ENCODE data around the gene XXYLT1. TPM values are rescaled to one million over a fixed set of nuclear protein-coding genes. Genes with fewer than 3 reads are reported as not detected.
A peak's percentile ranks its signal among the peaks of the same experiment; 100 is the strongest.

Gene XXYLT1
- total and polyA plus RNA-seq, 9 of the 15 experiments (the other 6 are each of a cell fraction or from before 2014, with no cell fraction given) = 1.9 to 18.9 (median 15.0) TPM

DNA sequence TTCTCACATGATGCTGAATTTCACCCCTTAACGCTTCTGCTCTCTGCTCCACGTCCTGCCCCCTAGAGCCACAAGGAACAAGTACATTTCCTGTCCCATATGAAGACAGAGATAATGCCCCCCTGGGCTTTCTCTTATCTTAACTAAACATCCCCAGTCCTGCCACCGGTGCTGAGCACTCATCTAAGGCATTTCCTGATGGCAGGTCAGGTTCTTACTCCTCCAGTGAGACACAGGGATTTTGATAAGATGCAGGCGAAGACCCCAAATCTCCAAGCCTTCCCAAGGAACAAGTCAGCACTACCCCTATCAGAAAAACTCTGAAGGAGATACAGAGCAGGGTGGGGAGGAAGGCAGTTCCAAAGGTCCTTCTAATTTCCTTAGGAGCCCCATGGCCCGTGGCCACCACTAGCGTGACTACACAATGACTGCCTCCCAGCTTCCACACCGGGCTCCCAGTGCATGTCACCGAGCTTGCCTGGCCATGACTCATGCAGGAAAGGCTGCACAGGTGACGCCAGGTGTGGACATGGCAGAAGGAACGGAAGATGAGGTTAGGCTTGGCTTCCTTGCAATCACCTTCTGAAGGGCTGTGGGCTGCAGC is 152.9 kb downstream of the XXYLT1 start:
- Histone ChIP-seq H3K9me1 (ENCODE audit: control insufficient read depth, insufficient read depth, low read length) (no peaks in the 10 kb centered on the region), H3K36me3 (ENCODE audit: control insufficient read depth, insufficient read depth, low read length) (no peaks in the 10 kb centered on the region), H4K20me1 (replicated peaks; ENCODE audit: control insufficient read depth, insufficient read depth, low read length) (no peaks in the 10 kb centered on the region), H3K9ac (ENCODE audit: insufficient read depth in 1 of 2, low read depth in 2 of 2, low read length in 2 of 2) (peak overlapping the region in 1 of 2 experiments; percentile 60; a peak in 1 of 4 replicates), H3K4me1 (replicated peaks in 1 of 2; ENCODE audit: control insufficient read depth in 2 of 2, insufficient read depth in 2 of 2, low read length in 2 of 2) (peaks cover 42 to 59% of the 10 kb centered on the region in 2 experiments), H3K4me2 (ENCODE audit: insufficient read depth, low read length) (peak overlapping the region; percentile 47), H2AFZ (ENCODE audit: low read depth, low read length) (no peak overlapping the region), H3K4me3 (no peak overlapping the region), H3K9me3 (replicated peaks; ENCODE audit: control insufficient read depth, insufficient read depth, low read depth, low read length) (no peaks in the 10 kb centered on the region), H3K27me3 (ENCODE audit: control insufficient read depth in 2 of 2, insufficient read depth in 2 of 2, low read length in 2 of 2) (no peaks in the 10 kb centered on the region), H3K27ac (ENCODE audit: extremely low read depth, low read depth, low read length) (peak overlapping the region; percentile 70), H3K79me2 (ENCODE audit: control insufficient read depth, insufficient read depth, low read length) (0 out of 3 replicates have a peak, but pooled peaks cover 2% of the 10 kb centered on the region)
- ChIA-PET POLR2A (no interaction called here), CTCF (ENCODE audit: low intra/inter-chr PET ratio) (no interaction called here)
- FAIRE-seq = peak; percentile 95
- BruUV-seq (replicated peaks) = no TSS peak
- in situ Hi-C loops (cut with MboI) = no loop called here
- intact Hi-C loops (cut with micrococcal nuclease) = loop anchor here (5.0 to 10.0 kb wide), 3 partner anchors 34 to 139 kb away; no protein-coding TSS in a partner anchor
- peak; percentile 86 for ATAC-seq
- whole genome bisulfite sequencing (ENCODE audit: insufficient coverage, low coverage, missing lambda C conversion rate) = 4% methylated on average over 10 of the region's 10 CpGs
- DNase-seq (ENCODE audit: extremely low read depth in 1 of 4, low spot score in 3 of 4) = peak; percentile 87 to 92 (median 88)
- no peak for TF ChIP-seq FUS (optimal IDR thresholded peaks at IDR 0.05; ENCODE audit: low read depth, low read length)
- no peak for TF ChIP-seq ZNF583 (CRISPR knock-in tag; IDR thresholded peaks at IDR 0.05)
- TF ChIP-seq CBFB (CRISPR knock-in tag; IDR thresholded peaks at IDR 0.05) = no peak
- TF ChIP-seq ZNF239 (CRISPR knock-in tag; IDR thresholded peaks at IDR 0.05) = no peak
- TF ChIP-seq ZSCAN29 (IDR thresholded peaks at IDR 0.05) = no peak
- no peak for TF ChIP-seq RBM17 (IDR thresholded peaks at IDR 0.05; ENCODE audit: borderline replicate concordance, low read depth, low read length)
- no peak for TF ChIP-seq NELFE (IDR thresholded peaks at IDR 0.05; ENCODE audit: insufficient read depth, insufficient read length)
- no peak for TF ChIP-seq C11orf30 (IDR thresholded peaks at IDR 0.05; ENCODE audit: low read depth)
- no peak for TF ChIP-seq ZBTB1 (CRISPR knock-in tag; IDR thresholded peaks at IDR 0.05; ENCODE audit: borderline replicate concordance, low read depth)
- peak; percentile 88 for TF ChIP-seq ZEB2 (IDR thresholded peaks at IDR 0.05)
- TF ChIP-seq NR2F6 (CRISPR knock-in tag; IDR thresholded peaks at IDR 0.05) = no peak
- peak; percentile 86 for TF ChIP-seq SMARCC2 (IDR thresholded peaks at IDR 0.05; ENCODE audit: low read depth)
- TF ChIP-seq EP400 (IDR thresholded peaks at IDR 0.05) = 0 out of 2 replicates have a peak, but pooled peaks have one; percentile 36
- TF ChIP-seq ZNF766 (CRISPR knock-in tag; conservative IDR thresholded peaks at IDR 0.05) = no peak
- no peak; a peak in 1 of 4 replicates for TF ChIP-seq TEAD1 (CRISPR knock-in tag; IDR thresholded peaks at IDR 0.05)
- TF ChIP-seq REST (IDR thresholded peaks at IDR 0.05; ENCODE audit: borderline replicate concordance) = peak; percentile 36; the same call in 1 of the 2 replicates
- no peak for TF ChIP-seq REST (CRISPR knock-in tag; IDR thresholded peaks at IDR 0.05; ENCODE audit: low read depth)
- TF ChIP-seq TAF15 (IDR thresholded peaks at IDR 0.05; ENCODE audit: low read depth, low read length) = no peak

Data from K562 (cell line).